SK-N-SH treated with all-trans-retinoic acid at 6 μM for 48 hours (cell line): ENCODE results near the gene AK4.
A peak's percentile ranks its signal among the peaks of the same experiment; 100 is the strongest.

Experiments used
- ATAC-seq: fragments of 200-7000 bp; cut with Tn5 transposase; 3 replicates; pipeline ENCODE4 v1.9.1; 2020; ENCODE audit warnings: mild to moderate bottlenecking, moderate library complexity
- ARNTL ChIP-seq: fragments of 450-650 bp; formaldehyde crosslinking; IDR thresholded peaks from 2 replicates; pipeline ENCODE4 v1.5.0; 2020; ENCODE audit warnings: low read depth, mild to moderate bottlenecking, moderate library complexity, borderline replicate concordance
- CREB5 ChIP-seq: fragments of 250-450 bp; sonication (Bioruptor Pico); IDR thresholded peaks from 2 replicates; pipeline ENCODE4 v1.5.1; 2020; ENCODE audit warnings: low read depth, mild to moderate bottlenecking, moderate library complexity
- CSDC2 ChIP-seq: fragments of 250-450 bp; sonication (Bioruptor Pico); IDR thresholded peaks from 2 replicates; pipeline ENCODE4 v1.5.0; 2020; ENCODE audit warnings: mild to moderate bottlenecking, moderate library complexity
- ESRRG ChIP-seq: fragments of 250-450 bp; sonication (Bioruptor Pico); IDR thresholded peaks from 2 replicates; pipeline ENCODE4 v1.6.1; 2021; ENCODE audit warnings: mild to moderate bottlenecking
- GLIS3 ChIP-seq: fragments of 250-450 bp; sonication (Bioruptor Pico); IDR thresholded peaks from 2 replicates; pipeline ENCODE4 v1.5.0; 2020; ENCODE audit warnings: mild to moderate bottlenecking, moderate library complexity
- ISL1 ChIP-seq: fragments of 250-450 bp; sonication (Bioruptor Pico); IDR thresholded peaks from 2 replicates; pipeline ENCODE4 v2.1.2; 2022; ENCODE audit warnings: mild to moderate bottlenecking, moderate library complexity
- OSR1 ChIP-seq: fragments of 250-450 bp; sonication (Bioruptor Pico); IDR thresholded peaks from 2 replicates; pipeline ENCODE4 v1.8.0; 2022; ENCODE audit warnings: moderate library complexity, mild to moderate bottlenecking, inconsistent platforms
- PPARA ChIP-seq: fragments of 250-450 bp; sonication (Bioruptor Pico); IDR thresholded peaks from 2 replicates; pipeline ENCODE4 v1.5.0; 2020; ENCODE audit warnings: mild to moderate bottlenecking, borderline replicate concordance
- SNAI2 ChIP-seq: fragments of 250-450 bp; sonication (Bioruptor Pico); IDR thresholded peaks from 2 replicates; pipeline ENCODE4 v1.5.0; 2020; ENCODE audit warnings: mild to moderate bottlenecking, moderate library complexity
- TCF4 ChIP-seq: fragments of 250-450 bp; sonication (Bioruptor Pico); IDR thresholded peaks from 2 replicates; pipeline ENCODE4 v1.8.0; 2021; ENCODE audit warnings: mild to moderate bottlenecking, moderate library complexity, borderline replicate concordance
- TOX ChIP-seq: fragments of 250-450 bp; sonication (Bioruptor Pico); IDR thresholded peaks from 2 replicates; pipeline ENCODE4 v1.8.0; 2021; ENCODE audit warnings: mild to moderate bottlenecking, moderate library complexity, borderline replicate concordance
- ZFP3 ChIP-seq: fragments of 250-450 bp; sonication (Bioruptor Pico); IDR thresholded peaks from 2 replicates; pipeline ENCODE4 v1.5.0; 2020; ENCODE audit warnings: mild to moderate bottlenecking, moderate library complexity
- ZFP30 ChIP-seq: fragments of 450-650 bp; formaldehyde crosslinking; IDR thresholded peaks from 2 replicates; pipeline ENCODE4 v1.5.0; 2022; ENCODE audit warnings: mild to moderate bottlenecking, moderate library complexity
- ZNF565 ChIP-seq: fragments of 450-650 bp; formaldehyde crosslinking; conservative IDR thresholded peaks from 2 replicates; pipeline ENCODE4 v1.5.0; 2020; ENCODE audit warnings: low read depth, mild to moderate bottlenecking, moderate library complexity
- ZNF70 ChIP-seq: fragments of 450-650 bp; formaldehyde crosslinking; IDR thresholded peaks from 2 replicates; pipeline ENCODE4 v1.5.0; 2020; ENCODE audit warnings: mild to moderate bottlenecking, moderate library complexity
- ZNF8 ChIP-seq: fragments of 450-650 bp; formaldehyde crosslinking; IDR thresholded peaks from 2 replicates; pipeline ENCODE4 v1.5.0; 2020; ENCODE audit warnings: mild to moderate bottlenecking, moderate library complexity
- TF ChIP-seq, protein P1 (sequence below): fragments of 250-450 bp; sonication (Bioruptor Pico); IDR thresholded peaks from 2 replicates; pipeline ENCODE4 v1.5.0; 2020; ENCODE audit warnings: mild to moderate bottlenecking, moderate library complexity
- TF ChIP-seq, protein P2 (sequence below): fragments of 250-450 bp; sonication (Bioruptor Pico); IDR thresholded peaks from 2 replicates; pipeline ENCODE4 v1.8.0; 2021; ENCODE audit warnings: low read depth, mild to moderate bottlenecking, moderate library complexity, borderline replicate concordance
- TF ChIP-seq, protein P3 (sequence below): fragments of 250-450 bp; sonication (Bioruptor Pico); IDR thresholded peaks from 2 replicates; pipeline ENCODE4 v1.5.1; 2021; ENCODE audit warnings: mild to moderate bottlenecking, moderate library complexity

AK4 gene

DNA sequence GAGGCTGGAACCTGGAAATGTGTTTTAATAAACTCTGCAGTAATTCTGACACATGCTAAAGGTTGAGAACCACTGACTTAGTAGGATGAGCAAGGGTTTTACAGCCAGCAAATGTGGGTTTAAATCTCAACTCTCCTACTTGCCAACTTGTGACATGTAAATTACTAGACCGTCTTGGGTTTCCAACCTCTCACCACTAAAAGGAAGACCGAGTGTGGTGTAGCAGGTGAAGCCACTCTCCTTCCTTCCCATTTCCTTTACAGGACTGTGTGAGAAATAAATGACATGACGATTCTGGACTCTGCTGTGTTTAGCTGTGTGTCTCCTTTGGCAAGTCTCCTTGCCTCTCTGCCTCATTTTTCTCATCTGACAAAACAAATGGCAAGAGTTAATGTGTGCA is 111.8 kb downstream of the AK4 start:
- TF ChIP-seq TOX (no peak), ZFP3 (no peak), SNAI2 (CRISPR knock-in tag) (no peak)
- no peak for ATAC-seq

GRCh38 chr1:65260851-65261473 is 113.0 kb downstream of the AK4 start:
- no peak for TF ChIP-seq ZFP3
- TF ChIP-seq OSR1 (CRISPR knock-in tag) = no peak
- TF ChIP-seq PPARA (CRISPR knock-in tag) = no peak
- no peak for TF ChIP-seq TCF4 (CRISPR knock-in tag)
- TF ChIP-seq ESRRG (CRISPR knock-in tag) = no peak
- TF ChIP-seq, protein P1, sequence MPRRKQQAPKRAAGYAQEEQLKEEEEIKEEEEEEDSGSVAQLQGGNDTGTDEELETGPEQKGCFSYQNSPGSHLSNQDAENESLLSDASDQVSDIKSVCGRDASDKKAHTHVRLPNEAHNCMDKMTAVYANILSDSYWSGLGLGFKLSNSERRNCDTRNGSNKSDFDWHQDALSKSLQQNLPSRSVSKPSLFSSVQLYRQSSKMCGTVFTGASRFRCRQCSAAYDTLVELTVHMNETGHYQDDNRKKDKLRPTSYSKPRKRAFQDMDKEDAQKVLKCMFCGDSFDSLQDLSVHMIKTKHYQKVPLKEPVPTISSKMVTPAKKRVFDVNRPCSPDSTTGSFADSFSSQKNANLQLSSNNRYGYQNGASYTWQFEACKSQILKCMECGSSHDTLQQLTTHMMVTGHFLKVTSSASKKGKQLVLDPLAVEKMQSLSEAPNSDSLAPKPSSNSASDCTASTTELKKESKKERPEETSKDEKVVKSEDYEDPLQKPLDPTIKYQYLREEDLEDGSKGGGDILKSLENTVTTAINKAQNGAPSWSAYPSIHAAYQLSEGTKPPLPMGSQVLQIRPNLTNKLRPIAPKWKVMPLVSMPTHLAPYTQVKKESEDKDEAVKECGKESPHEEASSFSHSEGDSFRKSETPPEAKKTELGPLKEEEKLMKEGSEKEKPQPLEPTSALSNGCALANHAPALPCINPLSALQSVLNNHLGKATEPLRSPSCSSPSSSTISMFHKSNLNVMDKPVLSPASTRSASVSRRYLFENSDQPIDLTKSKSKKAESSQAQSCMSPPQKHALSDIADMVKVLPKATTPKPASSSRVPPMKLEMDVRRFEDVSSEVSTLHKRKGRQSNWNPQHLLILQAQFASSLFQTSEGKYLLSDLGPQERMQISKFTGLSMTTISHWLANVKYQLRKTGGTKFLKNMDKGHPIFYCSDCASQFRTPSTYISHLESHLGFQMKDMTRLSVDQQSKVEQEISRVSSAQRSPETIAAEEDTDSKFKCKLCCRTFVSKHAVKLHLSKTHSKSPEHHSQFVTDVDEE (CRISPR knock-in tag) = no peak
- no peak for TF ChIP-seq ZFP30 (CRISPR knock-in tag)
- TF ChIP-seq ARNTL = no peak
- peak; percentile 74 for ATAC-seq

GRCh38 chr1:65263286-65263685 is 115.3 kb downstream of the AK4 start:
- TF ChIP-seq CREB5 (CRISPR knock-in tag) = no peak
- no peak for TF ChIP-seq TOX
- no peak for TF ChIP-seq GLIS3 (CRISPR knock-in tag)
- no peak for TF ChIP-seq ZNF8
- no peak for TF ChIP-seq TCF4 (CRISPR knock-in tag)
- TF ChIP-seq, protein P2, sequence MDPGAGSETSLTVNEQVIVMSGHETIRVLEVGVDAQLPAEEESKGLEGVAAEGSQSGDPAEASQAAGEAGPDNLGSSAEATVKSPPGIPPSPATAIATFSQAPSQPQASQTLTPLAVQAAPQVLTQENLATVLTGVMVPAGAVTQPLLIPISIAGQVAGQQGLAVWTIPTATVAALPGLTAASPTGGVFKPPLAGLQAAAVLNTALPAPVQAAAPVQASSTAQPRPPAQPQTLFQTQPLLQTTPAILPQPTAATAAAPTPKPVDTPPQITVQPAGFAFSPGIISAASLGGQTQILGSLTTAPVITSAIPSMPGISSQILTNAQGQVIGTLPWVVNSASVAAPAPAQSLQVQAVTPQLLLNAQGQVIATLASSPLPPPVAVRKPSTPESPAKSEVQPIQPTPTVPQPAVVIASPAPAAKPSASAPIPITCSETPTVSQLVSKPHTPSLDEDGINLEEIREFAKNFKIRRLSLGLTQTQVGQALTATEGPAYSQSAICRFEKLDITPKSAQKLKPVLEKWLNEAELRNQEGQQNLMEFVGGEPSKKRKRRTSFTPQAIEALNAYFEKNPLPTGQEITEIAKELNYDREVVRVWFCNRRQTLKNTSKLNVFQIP (CRISPR knock-in tag) = no peak
- no peak for TF ChIP-seq ISL1 (CRISPR knock-in tag)
- TF ChIP-seq ZFP3 = no peak
- no peak for TF ChIP-seq ZFP30 (CRISPR knock-in tag)
- TF ChIP-seq, protein P3, sequence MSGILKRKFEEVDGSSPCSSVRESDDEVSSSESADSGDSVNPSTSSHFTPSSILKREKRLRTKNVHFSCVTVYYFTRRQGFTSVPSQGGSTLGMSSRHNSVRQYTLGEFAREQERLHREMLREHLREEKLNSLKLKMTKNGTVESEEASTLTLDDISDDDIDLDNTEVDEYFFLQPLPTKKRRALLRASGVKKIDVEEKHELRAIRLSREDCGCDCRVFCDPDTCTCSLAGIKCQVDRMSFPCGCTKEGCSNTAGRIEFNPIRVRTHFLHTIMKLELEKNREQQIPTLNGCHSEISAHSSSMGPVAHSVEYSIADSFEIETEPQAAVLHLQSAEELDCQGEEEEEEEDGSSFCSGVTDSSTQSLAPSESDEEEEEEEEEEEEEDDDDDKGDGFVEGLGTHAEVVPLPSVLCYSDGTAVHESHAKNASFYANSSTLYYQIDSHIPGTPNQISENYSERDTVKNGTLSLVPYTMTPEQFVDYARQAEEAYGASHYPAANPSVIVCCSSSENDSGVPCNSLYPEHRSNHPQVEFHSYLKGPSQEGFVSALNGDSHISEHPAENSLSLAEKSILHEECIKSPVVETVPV = no peak
- TF ChIP-seq, protein P1 (CRISPR knock-in tag) = no peak
- ATAC-seq = no peak

- peak; percentile 75 for ATAC-seq
- TF ChIP-seq ZNF565 (CRISPR knock-in tag) (no peak), CSDC2 (CRISPR knock-in tag) (no peak), ARNTL (no peak), PPARA (CRISPR knock-in tag) (no peak), ZNF8 (no peak), ZNF70 (no peak), ESRRG (CRISPR knock-in tag) (no peak), CREB5 (CRISPR knock-in tag) (no peak), SNAI2 (CRISPR knock-in tag) (no peak), ZFP30 (CRISPR knock-in tag) (no peak)
- TF ChIP-seq, protein P1 (CRISPR knock-in tag) = no peak
These were observed 116.4 kb downstream of the AK4 start for GRCh38 chr1:65264197-65264929.
